ENCODE measurements around the gene SNPH. TPM values are rescaled to one million over a fixed set of nuclear protein-coding genes. Genes with fewer than 3 reads are reported as not detected.

SNPH gene
- total and polyA plus RNA-seq, 7 experiments from 2014 or later = 6.0 to 43.4 (median 16.7) TPM

DNA sequence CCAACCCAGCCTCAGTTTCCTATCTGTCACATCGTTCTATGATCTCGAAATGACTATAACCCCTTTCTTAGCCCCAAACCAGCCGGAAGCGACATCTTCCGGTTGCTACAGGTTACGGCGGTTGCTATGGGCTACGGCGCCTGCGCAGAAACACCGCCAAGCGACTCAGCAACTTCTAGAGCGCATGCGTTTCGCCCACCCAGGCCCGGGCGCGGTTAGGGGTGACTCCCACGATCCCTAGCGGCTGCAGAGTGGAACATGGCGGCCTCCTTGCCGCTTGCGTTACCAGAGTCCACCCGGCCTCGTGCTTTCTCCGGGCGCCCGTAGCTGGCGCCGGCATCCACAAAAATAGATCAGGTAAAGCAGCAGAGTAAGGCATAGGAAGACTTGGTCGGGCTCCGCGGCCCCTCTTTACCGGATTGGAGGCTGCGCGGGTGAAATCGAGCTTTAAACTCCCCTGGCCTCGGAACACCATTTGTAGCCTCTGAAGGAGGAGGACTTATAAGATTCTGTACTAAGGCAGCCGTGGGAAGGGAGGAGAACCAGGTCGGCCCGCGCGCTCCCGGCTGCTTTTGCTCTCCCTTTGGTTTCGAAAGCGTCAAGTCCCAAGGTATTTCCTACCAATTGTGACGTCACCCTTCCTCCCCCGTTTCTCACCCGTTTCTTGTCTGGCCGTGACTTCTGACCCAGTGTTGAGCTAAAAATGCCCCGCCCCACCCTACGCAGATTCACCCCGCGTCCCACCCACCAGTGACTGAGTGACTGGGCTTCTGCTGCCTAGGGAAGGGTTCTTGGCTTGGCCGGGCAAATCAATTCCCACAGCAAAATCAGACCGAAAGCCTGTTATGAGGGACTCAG lies 59.3 kb downstream of the SNPH start:
- Mint-ChIP-seq H3K9me3 (peaks cover 0 to 4% (median 0%) of the 10 kb centered on the region in 11 donors), H3K4me1 (peaks cover 0 to 31% (median 14%) of the 10 kb centered on the region in 7 donors), H3K4me3 (no peak overlapping the region), H3K36me3 (peaks cover 0 to 12% (median 0%) of the 10 kb centered on the region in 5 donors), H3K27me3 (no peaks in the 10 kb centered on the region), H3K27ac (no peak overlapping the region)
- ChIA-PET POLR2A (interaction anchor here (0.6 to 1.5 kb wide), 10 partner anchors 11 to 141 kb away, joined by 3 to 6 read pairs (median 3); partner anchors contain the start of gene NSFL1C), CTCF (interaction anchor here (0.9 to 1.0 kb wide), 2 partner anchors 13 to 110 kb away, joined by 3 read pairs; no protein-coding TSS in a partner anchor)
- Histone ChIP-seq H3K36me3 (ENCODE audit: control insufficient read depth in 2 of 3, insufficient read depth in 3 of 3, low read length in 3 of 3) (peaks cover 0 to 5% (median 0%) of the 10 kb centered on the region in 3 experiments), H3K4me3 (ENCODE audit: low read length) (peak overlapping the region; percentile 95), H3K9me3 (ENCODE audit: control insufficient read depth in 2 of 3, low read length in 3 of 3) (no peaks in the 10 kb centered on the region), H3K27ac (ENCODE audit: low read depth, low read length) (peak overlapping the region; percentile 97), H3K4me1 (ENCODE audit: control insufficient read depth in 2 of 2, insufficient read depth in 2 of 2, low read length in 2 of 2) (peaks cover 18 to 25% of the 10 kb centered on the region in 2 donors), H3K27me3 (ENCODE audit: control insufficient read depth in 2 of 2, insufficient read depth in 2 of 2, low read length in 2 of 2) (no peaks in the 10 kb centered on the region)
- DNase-seq (peak; percentile 96 to 99 (median 98)), ATAC-seq (peak; percentile 92)
- intact Hi-C loops (cut with micrococcal nuclease) = loop anchor here (1.0 to 2.0 kb wide), 15 partner anchors 11 to 492 kb away; partner anchors contain the start of genes FKBP1A (in 2 of the 2), PSMF1 (in 2 of the 2), SNPH (in 2 of the 2) and FAM110A (in 1 of the 2)

DNA sequence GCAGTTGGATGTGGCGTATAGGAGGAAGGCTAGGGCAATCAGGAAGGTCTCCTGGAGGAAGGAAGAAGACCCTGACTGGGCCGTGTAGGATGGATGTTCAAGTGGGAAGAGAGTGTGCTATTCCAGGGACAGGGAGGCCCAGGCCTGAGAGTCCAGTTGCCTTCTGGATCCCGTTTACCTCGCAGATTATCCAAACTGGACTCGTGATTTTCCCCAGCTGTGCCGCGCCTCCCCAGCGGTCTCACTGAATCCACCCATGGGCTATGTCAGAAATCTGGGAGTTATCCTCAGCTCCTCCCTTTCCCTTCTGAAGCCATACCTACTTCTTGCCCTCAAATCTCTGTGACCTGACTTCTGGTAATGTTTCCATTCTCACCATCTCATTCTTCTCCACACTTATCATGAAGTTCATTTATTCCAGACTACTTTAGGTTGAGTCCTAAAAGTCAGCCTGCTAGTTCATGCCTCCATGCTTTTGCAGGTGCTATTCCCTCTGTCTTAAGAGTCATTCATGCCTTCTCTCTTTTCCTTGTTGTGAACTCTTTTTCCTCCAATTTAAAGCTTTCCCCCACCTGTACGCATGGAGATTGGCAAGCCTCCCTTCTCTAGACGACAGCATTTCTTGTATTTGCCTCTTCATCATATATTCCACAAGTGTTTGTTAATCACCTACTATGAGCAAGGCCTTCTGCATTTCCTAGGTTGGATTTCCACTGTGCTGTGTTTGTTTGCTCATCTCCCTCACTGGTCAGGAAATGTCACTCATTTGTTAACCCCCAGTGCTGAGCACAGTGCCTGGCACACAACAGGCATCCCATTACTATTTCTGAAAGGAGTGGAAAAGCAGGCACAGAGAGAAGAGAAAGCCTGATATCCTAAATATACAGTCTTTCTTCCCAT lies 60.2 kb downstream of the SNPH start:
- POLR2A ChIA-PET = interaction anchor here (0.6 to 1.5 kb wide), 6 partner anchors 10 to 110 kb away, joined by 3 to 6 read pairs (median 4); no protein-coding TSS in a partner anchor
- DNase-seq (peak in 1 of 9 donors; percentile 18), ATAC-seq (no peak)
- no peak overlapping the region for H3K27ac Mint-ChIP-seq
- peaks cover 0 to 13% (median 0%) of the 10 kb centered on the region in 5 donors for H3K36me3 Mint-ChIP-seq
- intact Hi-C loops (cut with micrococcal nuclease) = no loop called here
- Histone ChIP-seq H3K9me3 (ENCODE audit: control insufficient read depth in 2 of 3, low read length in 3 of 3) (no peaks in the 10 kb centered on the region), H3K4me1 (ENCODE audit: control insufficient read depth in 2 of 2, insufficient read depth in 2 of 2, low read length in 2 of 2) (peaks cover 18 to 32% of the 10 kb centered on the region in 2 donors), H3K27me3 (ENCODE audit: control insufficient read depth in 2 of 2, insufficient read depth in 2 of 2, low read length in 2 of 2) (no peaks in the 10 kb centered on the region), H3K36me3 (ENCODE audit: control insufficient read depth in 2 of 3, insufficient read depth in 3 of 3, low read length in 3 of 3) (peaks cover 0 to 14% (median 0%) of the 10 kb centered on the region in 3 experiments), H3K4me3 (ENCODE audit: low read length) (peak overlapping the region; percentile 95), H3K27ac (ENCODE audit: low read depth, low read length) (peak overlapping the region; percentile 97)
- H3K9me3 Mint-ChIP-seq = peaks cover 0 to 2% (median 0%) of the 10 kb centered on the region in 11 donors
- CTCF ChIA-PET = interaction anchor here (0.9 to 1.0 kb wide), 2 partner anchors 14 to 109 kb away, joined by 3 read pairs; no protein-coding TSS in a partner anchor
- no peaks in the 10 kb centered on the region for H3K27me3 Mint-ChIP-seq
- H3K4me1 Mint-ChIP-seq = peaks cover 0 to 38% (median 23%) of the 10 kb centered on the region in 7 donors
- no peak overlapping the region for H3K4me3 Mint-ChIP-seq

DNA sequence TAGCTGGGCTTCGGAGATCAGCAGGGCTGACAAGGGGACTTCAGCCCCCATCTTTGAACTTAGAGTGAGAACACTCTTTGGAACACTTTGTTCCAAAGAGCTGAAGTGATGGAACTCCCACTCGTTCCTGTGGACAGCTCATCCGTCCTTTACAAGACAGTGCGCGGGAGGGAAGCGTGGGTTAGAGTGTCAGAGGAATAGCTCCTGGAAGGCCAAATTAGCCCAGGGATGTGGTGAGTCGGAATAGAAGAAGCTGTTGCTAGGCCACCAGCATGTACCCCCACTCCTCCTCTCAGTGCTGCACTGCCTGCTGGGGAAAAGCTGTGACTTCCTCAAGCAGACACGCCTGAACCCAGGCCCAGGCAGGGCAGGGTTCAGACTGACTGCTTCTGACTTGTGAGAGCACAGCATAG lies 61.2 kb downstream of the SNPH start:
- H3K9me3 Mint-ChIP-seq = no peaks in the 10 kb centered on the region
- Histone ChIP-seq H3K27me3 (ENCODE audit: control insufficient read depth in 2 of 2, insufficient read depth in 2 of 2, low read length in 2 of 2) (no peaks in the 10 kb centered on the region), H3K27ac (ENCODE audit: low read depth, low read length) (peak overlapping the region; percentile 97), H3K9me3 (ENCODE audit: control insufficient read depth in 2 of 3, low read length in 3 of 3) (no peaks in the 10 kb centered on the region), H3K4me3 (ENCODE audit: low read length) (no peak overlapping the region), H3K36me3 (ENCODE audit: control insufficient read depth in 2 of 3, insufficient read depth in 3 of 3, low read length in 3 of 3) (peaks cover 0 to 16% (median 0%) of the 10 kb centered on the region in 3 experiments), H3K4me1 (ENCODE audit: control insufficient read depth in 2 of 2, insufficient read depth in 2 of 2, low read length in 2 of 2) (peaks cover 18 to 32% of the 10 kb centered on the region in 2 donors)
- H3K36me3 Mint-ChIP-seq = peaks cover 0 to 9% (median 0%) of the 10 kb centered on the region in 5 donors
- CTCF ChIA-PET = interaction anchor here (0.6 kb wide), 1 partner anchor 1410 kb away, joined by 3 read pairs; no protein-coding TSS in a partner anchor
- H3K27ac Mint-ChIP-seq = peak overlapping the region in 1 of 9 donors; percentile 90
- H3K4me1 Mint-ChIP-seq = peaks cover 0 to 45% (median 31%) of the 10 kb centered on the region in 7 donors
- POLR2A ChIA-PET = interaction anchor here (0.8 kb wide), 2 partner anchors 9 to 126 kb away, joined by 3 to 4 read pairs; no protein-coding TSS in a partner anchor
- ATAC-seq (no peak), DNase-seq (peak in 1 of 9 donors; percentile 31)
- peak overlapping the region in 3 of 10 donors; percentile 2 to 60 (median 24) for H3K4me3 Mint-ChIP-seq
- H3K27me3 Mint-ChIP-seq = no peaks in the 10 kb centered on the region
- intact Hi-C loops (cut with micrococcal nuclease) = no loop called here

GRCh38 chr20:1327827-1328679 lies 62.0 kb downstream of the SNPH start:
- Histone ChIP-seq H3K27me3 (ENCODE audit: control insufficient read depth in 2 of 2, insufficient read depth in 2 of 2, low read length in 2 of 2) (no peaks in the 10 kb centered on the region), H3K4me1 (ENCODE audit: control insufficient read depth in 2 of 2, insufficient read depth in 2 of 2, low read length in 2 of 2) (peaks cover 18 to 32% of the 10 kb centered on the region in 2 donors), H3K9me3 (ENCODE audit: control insufficient read depth in 2 of 3, low read length in 3 of 3) (no peaks in the 10 kb centered on the region), H3K4me3 (ENCODE audit: low read length) (no peak overlapping the region), H3K36me3 (ENCODE audit: control insufficient read depth in 2 of 3, insufficient read depth in 3 of 3, low read length in 3 of 3) (peaks cover 0 to 24% (median 0%) of the 10 kb centered on the region in 3 experiments), H3K27ac (ENCODE audit: low read depth, low read length) (peak overlapping the region; percentile 97)
- intact Hi-C loops (cut with micrococcal nuclease) = no loop called here
- no peaks in the 10 kb centered on the region for H3K27me3 Mint-ChIP-seq
- ATAC-seq (no peak), DNase-seq (peak in 1 of 9 donors; percentile 20)
- no peaks in the 10 kb centered on the region for H3K9me3 Mint-ChIP-seq
- ChIA-PET POLR2A (interaction anchor here (0.8 to 0.9 kb wide), 3 partner anchors 8 to 126 kb away, joined by 3 to 4 read pairs (median 3); no protein-coding TSS in a partner anchor), CTCF (no interaction called here)
- peaks cover 0 to 11% (median 0%) of the 10 kb centered on the region in 5 donors for H3K36me3 Mint-ChIP-seq
- peaks cover 6 to 47% (median 37%) of the 10 kb centered on the region in 7 donors for H3K4me1 Mint-ChIP-seq
- peak overlapping the region in 4 of 10 donors; percentile 8 to 50 (median 30) for H3K4me3 Mint-ChIP-seq
- peak overlapping the region in 3 of 9 donors; percentile 55 to 90 (median 83) for H3K27ac Mint-ChIP-seq

GRCh38 chr20:1328680-1329330 lies 62.7 kb downstream of the SNPH start, which contains the start of gene SDCBP2:
Gene SDCBP2, minus strand, starts transcription at chr20:1329139. Its CDS starts 8,723 bp downstream, at chr20:1320416.
- ATAC-seq = no peak
- Histone ChIP-seq H3K9me3 (ENCODE audit: control insufficient read depth in 2 of 3, low read length in 3 of 3) (no peaks in the 10 kb centered on the region), H3K27ac (ENCODE audit: low read depth, low read length) (peak within 1 kb of the TSS; percentile 97), H3K27me3 (ENCODE audit: control insufficient read depth in 2 of 2, insufficient read depth in 2 of 2, low read length in 2 of 2) (no peaks in the 10 kb centered on the region), H3K4me3 (ENCODE audit: low read length) (no peak within 1 kb of the TSS), H3K4me1 (ENCODE audit: control insufficient read depth in 2 of 2, insufficient read depth in 2 of 2, low read length in 2 of 2) (peaks cover 18 to 32% of the 10 kb centered on the region in 2 donors), H3K36me3 (ENCODE audit: control insufficient read depth in 2 of 3, insufficient read depth in 3 of 3, low read length in 3 of 3) (peaks cover 0 to 31% (median 0%) of the 10 kb centered on the region in 3 experiments)
- Mint-ChIP-seq H3K9me3 (no peaks in the 10 kb centered on the region), H3K36me3 (peaks cover 0 to 15% (median 0%) of the 10 kb centered on the region in 5 donors), H3K27me3 (no peaks in the 10 kb centered on the region), H3K4me3 (peak within 1 kb of the TSS; percentile 9 to 81 (median 52)), H3K4me1 (peaks cover 7 to 45% (median 37%) of the 10 kb centered on the region in 7 donors), H3K27ac (peak within 1 kb of the TSS in 5 of 9 donors; percentile 95 to 99 (median 97))
- CTCF ChIA-PET = no interaction called here
- DNase-seq = peak in 1 of 9 donors; percentile 17
- intact Hi-C loops (cut with micrococcal nuclease) = no loop called here
- POLR2A ChIA-PET = interaction anchor here (0.9 to 1.1 kb wide), 3 partner anchors 42 to 139 kb away, joined by 3 to 5 read pairs (median 3); partner anchors contain the start of gene SNPH
